IMR-90 (cell line): ENCODE results near the gene C5orf58.

ENCODE experiments used
- NFE2L2 ChIP-seq: fragments of 150-350 bp; IDR thresholded peaks from 2 replicates; pipeline ENCODE4 v1.6.1; 2016; ENCODE audit warnings: low read depth, mild to moderate bottlenecking, low read length
- POLR2A ChIP-seq: IDR thresholded peaks from 2 replicates; pipeline ENCODE4 v1.6.1; 2012; ENCODE audit warnings: mild to moderate bottlenecking, low read depth, low read length
- RAD21 ChIP-seq: IDR thresholded peaks from 2 replicates; pipeline ENCODE4 v1.6.1; 2012; ENCODE audit warnings: low read length, improper control_type of control experiment
- SMC3 ChIP-seq: fragments of 150-350 bp; IDR thresholded peaks from 2 replicates; pipeline ENCODE4 v1.6.1; 2016; ENCODE audit warnings: low read depth, mild to moderate bottlenecking, antibody characterized with exemption, low read length, moderate library complexity
- USF2 ChIP-seq: fragments of 150-350 bp; IDR thresholded peaks from 2 replicates; pipeline ENCODE4 v1.6.1; 2017; ENCODE audit warnings: mild to moderate bottlenecking, antibody characterized with exemption, low read length, low read depth
- TF ChIP-seq, protein P1 (sequence below): conservative IDR thresholded peaks from 2 replicates; pipeline ENCODE4 v1.5.1; 2012; ENCODE audit warnings: mild to moderate bottlenecking, low read depth, low read length, improper control_type of control experiment

- TF ChIP-seq POLR2A (no peak), NFE2L2 (no peak), SMC3 (no peak), RAD21 (no peak), USF2 (no peak)
- TF ChIP-seq, protein P1, sequence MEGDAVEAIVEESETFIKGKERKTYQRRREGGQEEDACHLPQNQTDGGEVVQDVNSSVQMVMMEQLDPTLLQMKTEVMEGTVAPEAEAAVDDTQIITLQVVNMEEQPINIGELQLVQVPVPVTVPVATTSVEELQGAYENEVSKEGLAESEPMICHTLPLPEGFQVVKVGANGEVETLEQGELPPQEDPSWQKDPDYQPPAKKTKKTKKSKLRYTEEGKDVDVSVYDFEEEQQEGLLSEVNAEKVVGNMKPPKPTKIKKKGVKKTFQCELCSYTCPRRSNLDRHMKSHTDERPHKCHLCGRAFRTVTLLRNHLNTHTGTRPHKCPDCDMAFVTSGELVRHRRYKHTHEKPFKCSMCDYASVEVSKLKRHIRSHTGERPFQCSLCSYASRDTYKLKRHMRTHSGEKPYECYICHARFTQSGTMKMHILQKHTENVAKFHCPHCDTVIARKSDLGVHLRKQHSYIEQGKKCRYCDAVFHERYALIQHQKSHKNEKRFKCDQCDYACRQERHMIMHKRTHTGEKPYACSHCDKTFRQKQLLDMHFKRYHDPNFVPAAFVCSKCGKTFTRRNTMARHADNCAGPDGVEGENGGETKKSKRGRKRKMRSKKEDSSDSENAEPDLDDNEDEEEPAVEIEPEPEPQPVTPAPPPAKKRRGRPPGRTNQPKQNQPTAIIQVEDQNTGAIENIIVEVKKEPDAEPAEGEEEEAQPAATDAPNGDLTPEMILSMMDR, result no peak
Measured at GRCh38 chr5:170192829-170193228, 40.0 kb upstream of the C5orf58 start.
